ENCODE results near the gene ELOVL3. TPM values are rescaled to one million over a fixed set of nuclear protein-coding genes. Genes with fewer than 3 reads are reported as not detected.

The ELOVL3 gene
- total and polyA plus RNA-seq, 2 of the 13 experiments (the other 11 are each of a cell fraction or from before 2014, with no cell fraction given), result 0.58 to 0.69 TPM

DNA sequence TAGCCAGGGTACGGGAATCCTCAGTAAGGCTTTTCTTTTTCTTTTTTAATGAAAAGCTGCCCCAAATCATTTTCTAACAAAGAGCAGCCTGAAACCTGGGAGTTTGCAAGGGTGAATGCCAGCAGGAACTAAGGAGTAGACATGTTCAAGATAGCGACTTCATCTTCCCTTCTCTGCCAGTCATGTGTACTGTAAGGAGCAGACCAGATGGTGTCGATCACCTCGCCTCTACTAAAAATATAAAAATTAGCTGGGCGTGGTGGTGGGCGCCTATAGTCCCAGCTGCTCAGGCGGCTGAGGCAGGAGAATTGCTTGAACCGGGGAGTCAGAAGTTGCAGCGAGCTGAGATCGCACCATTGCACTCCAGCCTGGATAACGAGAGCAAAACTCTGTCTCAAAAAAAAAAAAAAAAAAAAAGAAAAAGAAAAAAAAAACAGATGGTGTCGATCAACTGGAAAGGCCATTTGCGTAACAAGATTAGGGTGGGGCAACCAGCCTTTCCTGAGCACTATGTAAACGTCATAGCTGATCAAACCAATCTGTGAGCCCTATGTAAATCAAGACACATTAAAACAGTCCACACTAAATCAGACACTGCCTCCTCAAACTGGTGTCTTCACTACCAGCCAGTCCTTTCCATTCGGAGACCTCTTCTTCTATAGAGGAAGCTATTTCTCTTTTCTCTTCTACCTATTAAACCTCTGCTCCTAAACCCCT, 40.1 kb upstream of the ELOVL3 start:
- peaks cover 19% of the 10 kb centered on the region for H3K9me3 ChIP-seq (ENCODE audit: low read length)
- ChIA-PET CTCF (ENCODE audit: low intra/inter-chr PET ratio, low total read pairs) (no interaction called here), POLR2A (no interaction called here)
- H3K79me2 ChIP-seq (ENCODE audit: insufficient read depth, low read length), result no peaks in the 10 kb centered on the region
- H4K20me1 ChIP-seq (ENCODE audit: insufficient read depth, low read length), result no peaks in the 10 kb centered on the region
- no peak for ATAC-seq
- H3K27ac ChIP-seq (ENCODE audit: extremely low read length, insufficient read depth, low read length), result no peak overlapping the region
- intact Hi-C loops (cut with micrococcal nuclease; ENCODE audit: unreplicated experiment), result no loop called here
- H3K36me3 ChIP-seq (replicated peaks in 1 of 2; ENCODE audit: control insufficient read depth in 1 of 2, insufficient read depth in 2 of 2, low read length in 2 of 2), result no peaks in the 10 kb centered on the region
- BruUV-seq (replicated peaks), result no TSS peak
- no peak overlapping the region for H3K4me2 ChIP-seq (ENCODE audit: low read depth, low read length)
- in situ Hi-C loops (cut with HindIII; ENCODE audit: extremely low pct_ligation_motif_present, low pct_unique_long_range_greater_than_20kb), result no loop called here
- DNase-seq (ENCODE audit: low spot score), result no peak
- no peak overlapping the region for H2AFZ ChIP-seq (ENCODE audit: low read length)
- no peak for FAIRE-seq
- peaks cover 11% of the 10 kb centered on the region for H3K4me1 ChIP-seq (ENCODE audit: insufficient read depth, low read length)
- H3K9ac ChIP-seq (ENCODE audit: insufficient read depth, low read depth, low read length), result no peak overlapping the region
- TF ChIP-seq ZNF282 (IDR thresholded peaks at IDR 0.05; ENCODE audit: partially characterized antibody), result no peak
- TF ChIP-seq ZNF777 (CRISPR knock-in tag; IDR thresholded peaks at IDR 0.05), result no peak
- TF ChIP-seq, protein P1, sequence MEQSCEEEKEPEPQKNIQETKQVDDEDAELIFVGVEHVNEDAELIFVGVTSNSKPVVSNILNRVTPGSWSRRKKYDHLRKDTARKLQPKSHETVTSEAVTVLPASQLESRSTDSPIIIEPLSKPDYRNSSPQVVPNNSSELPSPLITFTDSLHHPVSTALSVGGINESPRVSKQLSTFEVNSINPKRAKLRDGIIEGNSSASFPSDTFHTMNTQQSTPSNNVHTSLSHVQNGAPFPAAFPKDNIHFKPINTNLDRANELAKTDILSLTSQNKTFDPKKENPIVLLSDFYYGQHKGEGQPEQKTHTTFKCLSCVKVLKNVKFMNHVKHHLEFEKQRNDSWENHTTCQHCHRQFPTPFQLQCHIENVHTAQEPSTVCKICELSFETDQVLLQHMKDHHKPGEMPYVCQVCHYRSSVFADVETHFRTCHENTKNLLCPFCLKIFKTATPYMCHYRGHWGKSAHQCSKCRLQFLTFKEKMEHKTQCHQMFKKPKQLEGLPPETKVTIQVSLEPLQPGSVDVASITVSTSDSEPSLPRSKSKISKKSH (CRISPR knock-in tag; IDR thresholded peaks at IDR 0.05; ENCODE audit: borderline replicate concordance), result no peak
- H3K27me3 ChIP-seq (ENCODE audit: control insufficient read depth in 1 of 2, insufficient read depth in 2 of 2, low read length in 2 of 2), result no peaks in the 10 kb centered on the region
- H3K4me3 ChIP-seq (replicated peaks in 1 of 3; ENCODE audit: insufficient read depth in 1 of 3, low read depth in 2 of 3, low read length in 3 of 3), result no peak overlapping the region
- WGBS (ENCODE audit: low lambda C conversion rate), result 63% methylated on average over 15 of the region's 15 CpGs

DNA sequence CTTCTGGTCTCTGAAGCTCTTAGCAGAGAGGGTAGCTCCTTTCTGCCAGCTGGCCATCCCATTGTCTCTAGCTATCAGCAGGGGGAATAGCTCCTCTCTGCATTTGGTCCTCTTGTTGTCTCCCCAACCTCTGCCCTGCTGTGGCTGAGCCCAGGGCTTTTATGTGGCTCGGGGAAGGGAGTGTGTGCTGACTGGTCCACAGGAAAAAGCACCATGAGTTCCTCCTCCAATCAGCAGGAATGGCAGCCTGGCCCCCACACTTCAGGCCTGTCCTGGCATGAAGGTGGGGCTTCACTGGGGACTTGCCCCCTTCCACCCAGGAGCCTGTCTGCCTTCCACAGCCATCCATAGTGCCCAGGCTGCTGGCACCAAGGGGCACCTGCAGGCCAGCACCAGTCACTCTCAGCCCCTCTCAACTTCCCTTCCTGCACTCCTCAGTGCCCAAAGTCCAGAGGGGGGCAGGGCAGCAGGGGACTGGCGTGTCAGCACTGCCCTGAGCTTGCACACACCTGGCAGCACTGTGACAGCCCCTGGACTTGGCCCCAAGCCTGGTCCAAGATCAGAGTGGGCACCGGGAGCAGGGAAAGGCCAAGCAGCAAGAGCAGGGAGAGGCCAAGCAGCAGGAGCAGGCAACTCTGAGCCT, 37.7 kb upstream of the ELOVL3 start:
- 15% methylated on average over 2 of the region's 3 CpGs for WGBS (ENCODE audit: low lambda C conversion rate)
- ATAC-seq (peak; percentile 72), FAIRE-seq (no peak), DNase-seq (ENCODE audit: low spot score) (peak; percentile 10)
- H3K27me3 ChIP-seq (ENCODE audit: control insufficient read depth in 1 of 2, insufficient read depth in 2 of 2, low read length in 2 of 2), result no peaks in the 10 kb centered on the region
- in situ Hi-C loops (cut with HindIII; ENCODE audit: extremely low pct_ligation_motif_present, low pct_unique_long_range_greater_than_20kb) (no loop called here), intact Hi-C loops (cut with micrococcal nuclease; ENCODE audit: unreplicated experiment) (no loop called here)
- H3K79me2 ChIP-seq (ENCODE audit: insufficient read depth, low read length), result no peaks in the 10 kb centered on the region
- no peaks in the 10 kb centered on the region for H4K20me1 ChIP-seq (ENCODE audit: insufficient read depth, low read length)
- peak overlapping the region in 1 of 3 experiments; percentile 23; a peak in 1 of 6 replicates for H3K4me3 ChIP-seq (replicated peaks in 1 of 3; ENCODE audit: insufficient read depth in 1 of 3, low read depth in 2 of 3, low read length in 3 of 3)
- ChIA-PET POLR2A (interaction anchor here (1.1 to 1.4 kb wide), 2 partner anchors 11 to 56 kb away, joined by 3 read pairs; partner anchors contain the start of gene GBF1), CTCF (ENCODE audit: low intra/inter-chr PET ratio, low total read pairs) (no interaction called here)
- H3K9me3 ChIP-seq (ENCODE audit: low read length), result peaks cover 36% of the 10 kb centered on the region
- peaks cover 11% of the 10 kb centered on the region for H3K4me1 ChIP-seq (ENCODE audit: insufficient read depth, low read length)
- H3K9ac ChIP-seq (ENCODE audit: insufficient read depth, low read depth, low read length), result no peak overlapping the region
- no TSS peak for BruUV-seq (replicated peaks)
- no peak overlapping the region for H2AFZ ChIP-seq (ENCODE audit: low read length)
- no peaks in the 10 kb centered on the region for H3K36me3 ChIP-seq (replicated peaks in 1 of 2; ENCODE audit: control insufficient read depth in 1 of 2, insufficient read depth in 2 of 2, low read length in 2 of 2)
- no peak overlapping the region for H3K27ac ChIP-seq (ENCODE audit: extremely low read length, insufficient read depth, low read length)
- peak overlapping the region; percentile 9 for H3K4me2 ChIP-seq (ENCODE audit: low read depth, low read length)
- no peak for TF ChIP-seq RBM39 (IDR thresholded peaks at IDR 0.05; ENCODE audit: low read depth, low read length, poor library complexity, severe bottlenecking)
- TF ChIP-seq HIVEP1 (CRISPR knock-in tag; IDR thresholded peaks at IDR 0.05), result no peak
- peak; percentile 72 for TF ChIP-seq HNF4A (CRISPR knock-in tag; IDR thresholded peaks at IDR 0.05)
- TF ChIP-seq, protein P2, sequence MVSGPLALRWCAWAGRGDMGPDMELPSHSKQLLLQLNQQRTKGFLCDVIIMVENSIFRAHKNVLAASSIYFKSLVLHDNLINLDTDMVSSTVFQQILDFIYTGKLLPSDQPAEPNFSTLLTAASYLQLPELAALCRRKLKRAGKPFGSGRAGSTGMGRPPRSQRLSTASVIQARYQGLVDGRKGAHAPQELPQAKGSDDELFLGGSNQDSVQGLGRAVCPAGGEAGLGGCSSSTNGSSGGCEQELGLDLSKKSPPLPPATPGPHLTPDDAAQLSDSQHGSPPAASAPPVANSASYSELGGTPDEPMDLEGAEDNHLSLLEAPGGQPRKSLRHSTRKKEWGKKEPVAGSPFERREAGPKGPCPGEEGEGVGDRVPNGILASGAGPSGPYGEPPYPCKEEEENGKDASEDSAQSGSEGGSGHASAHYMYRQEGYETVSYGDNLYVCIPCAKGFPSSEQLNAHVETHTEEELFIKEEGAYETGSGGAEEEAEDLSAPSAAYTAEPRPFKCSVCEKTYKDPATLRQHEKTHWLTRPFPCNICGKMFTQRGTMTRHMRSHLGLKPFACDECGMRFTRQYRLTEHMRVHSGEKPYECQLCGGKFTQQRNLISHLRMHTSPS (CRISPR knock-in tag; IDR thresholded peaks at IDR 0.05; ENCODE audit: low read depth), result peak; percentile 91; the same call in 1 of the 2 replicates
- TF ChIP-seq, protein P3, sequence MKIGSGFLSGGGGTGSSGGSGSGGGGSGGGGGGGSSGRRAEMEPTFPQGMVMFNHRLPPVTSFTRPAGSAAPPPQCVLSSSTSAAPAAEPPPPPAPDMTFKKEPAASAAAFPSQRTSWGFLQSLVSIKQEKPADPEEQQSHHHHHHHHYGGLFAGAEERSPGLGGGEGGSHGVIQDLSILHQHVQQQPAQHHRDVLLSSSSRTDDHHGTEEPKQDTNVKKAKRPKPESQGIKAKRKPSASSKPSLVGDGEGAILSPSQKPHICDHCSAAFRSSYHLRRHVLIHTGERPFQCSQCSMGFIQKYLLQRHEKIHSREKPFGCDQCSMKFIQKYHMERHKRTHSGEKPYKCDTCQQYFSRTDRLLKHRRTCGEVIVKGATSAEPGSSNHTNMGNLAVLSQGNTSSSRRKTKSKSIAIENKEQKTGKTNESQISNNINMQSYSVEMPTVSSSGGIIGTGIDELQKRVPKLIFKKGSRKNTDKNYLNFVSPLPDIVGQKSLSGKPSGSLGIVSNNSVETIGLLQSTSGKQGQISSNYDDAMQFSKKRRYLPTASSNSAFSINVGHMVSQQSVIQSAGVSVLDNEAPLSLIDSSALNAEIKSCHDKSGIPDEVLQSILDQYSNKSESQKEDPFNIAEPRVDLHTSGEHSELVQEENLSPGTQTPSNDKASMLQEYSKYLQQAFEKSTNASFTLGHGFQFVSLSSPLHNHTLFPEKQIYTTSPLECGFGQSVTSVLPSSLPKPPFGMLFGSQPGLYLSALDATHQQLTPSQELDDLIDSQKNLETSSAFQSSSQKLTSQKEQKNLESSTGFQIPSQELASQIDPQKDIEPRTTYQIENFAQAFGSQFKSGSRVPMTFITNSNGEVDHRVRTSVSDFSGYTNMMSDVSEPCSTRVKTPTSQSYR (CRISPR knock-in tag; IDR thresholded peaks at IDR 0.05; ENCODE audit: borderline replicate concordance), result peak; percentile 85
- no peak for TF ChIP-seq MBNL3 (CRISPR knock-in tag; conservative IDR thresholded peaks at IDR 0.05)

All from HepG2 (cell line).